Lower leg skin (tissue), 3 donors: ENCODE results near the gene NRXN2.

ENCODE experiments used
- POLR2A ChIP-seq, 2 donors: fragments of 450-650 bp; IDR thresholded peaks; one replicate each; pipeline ENCODE4 v1.6.1; 2016 to 2017; ENCODE audit warnings: antibody characterized with exemption in 2 of 2, mild to moderate bottlenecking in 1 of 2, moderate library complexity in 1 of 2
- TF ChIP-seq, protein P1 (sequence below), 3 donors: fragments of 450-650 bp; IDR thresholded peaks; one replicate each; pipeline ENCODE4 v1.5.1; 2016; ENCODE audit warnings: antibody characterized with exemption in 3 of 3, mild to moderate bottlenecking in 3 of 3, moderate library complexity in 2 of 3

DNA sequence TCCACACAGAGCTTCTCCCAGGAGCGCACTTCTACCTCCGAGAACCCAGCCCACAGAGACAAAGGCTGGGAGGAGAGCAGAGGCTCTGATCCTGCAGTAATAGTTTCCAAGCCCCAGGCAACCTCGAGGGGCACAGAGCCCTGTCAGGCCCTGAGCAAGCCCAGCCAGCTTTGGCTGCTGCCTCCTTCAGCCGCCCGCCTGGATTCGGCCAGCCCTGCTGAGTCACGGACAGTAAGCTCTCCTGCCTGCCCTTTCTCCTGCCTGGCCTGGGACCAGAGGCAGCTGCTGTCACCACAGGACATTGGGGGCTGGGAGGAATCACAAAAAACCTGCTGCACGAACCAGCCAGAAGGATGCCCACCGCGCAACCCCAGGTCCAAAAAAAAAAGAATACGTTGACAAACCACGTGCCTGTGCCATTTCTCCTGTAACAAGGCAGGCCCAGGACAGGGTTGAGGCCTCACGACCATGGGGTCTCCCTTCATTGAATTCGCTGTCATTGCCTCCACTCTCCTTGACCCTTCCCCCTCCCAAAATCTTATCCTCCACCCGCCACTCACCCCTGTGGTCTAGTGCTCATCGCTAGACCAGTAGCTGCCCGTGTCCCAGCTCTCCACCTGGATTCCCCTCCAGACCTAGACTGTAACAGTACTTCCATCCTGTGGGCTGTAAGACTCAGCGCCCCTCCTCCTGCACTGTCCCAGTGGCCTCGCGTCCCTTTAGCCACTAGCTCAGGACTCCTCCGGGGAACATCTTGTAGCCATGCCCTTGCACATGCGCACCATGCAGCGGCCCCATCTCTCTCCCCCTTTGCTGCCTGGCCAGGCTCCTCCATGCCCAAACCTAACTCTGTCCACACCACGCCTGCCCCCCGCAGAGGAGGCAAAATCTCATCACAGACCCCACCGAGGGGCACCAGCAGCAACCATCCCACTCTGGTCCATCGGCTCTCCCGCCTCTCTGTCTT is 139.4 kb downstream of the NRXN2 start:
- TF ChIP-seq, protein P1, sequence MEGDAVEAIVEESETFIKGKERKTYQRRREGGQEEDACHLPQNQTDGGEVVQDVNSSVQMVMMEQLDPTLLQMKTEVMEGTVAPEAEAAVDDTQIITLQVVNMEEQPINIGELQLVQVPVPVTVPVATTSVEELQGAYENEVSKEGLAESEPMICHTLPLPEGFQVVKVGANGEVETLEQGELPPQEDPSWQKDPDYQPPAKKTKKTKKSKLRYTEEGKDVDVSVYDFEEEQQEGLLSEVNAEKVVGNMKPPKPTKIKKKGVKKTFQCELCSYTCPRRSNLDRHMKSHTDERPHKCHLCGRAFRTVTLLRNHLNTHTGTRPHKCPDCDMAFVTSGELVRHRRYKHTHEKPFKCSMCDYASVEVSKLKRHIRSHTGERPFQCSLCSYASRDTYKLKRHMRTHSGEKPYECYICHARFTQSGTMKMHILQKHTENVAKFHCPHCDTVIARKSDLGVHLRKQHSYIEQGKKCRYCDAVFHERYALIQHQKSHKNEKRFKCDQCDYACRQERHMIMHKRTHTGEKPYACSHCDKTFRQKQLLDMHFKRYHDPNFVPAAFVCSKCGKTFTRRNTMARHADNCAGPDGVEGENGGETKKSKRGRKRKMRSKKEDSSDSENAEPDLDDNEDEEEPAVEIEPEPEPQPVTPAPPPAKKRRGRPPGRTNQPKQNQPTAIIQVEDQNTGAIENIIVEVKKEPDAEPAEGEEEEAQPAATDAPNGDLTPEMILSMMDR (IDR thresholded peaks at IDR 0.05), result no peak
- TF ChIP-seq POLR2A (IDR thresholded peaks at IDR 0.05), result no peak
